SU-DHL-6 (cell line): Measurements from ENCODE around the gene SAP30L.

Experiments used
- H2AFZ ChIP-seq: fragments of 200-600 bp; sonication (generic); 2 replicates; pipeline ENCODE4 v1.6.1; 2014; ENCODE audit warnings: low read depth, mild to moderate bottlenecking, moderate library complexity, mixed read lengths, antibody characterized with exemption, low read length; ENCODE audit not compliant: severe bottlenecking
- H3F3A ChIP-seq: fragments of 200-600 bp; shearing (Covaris generic); 2 replicates; pipeline ENCODE4 v1.6.0; 2016; ENCODE audit warnings: antibody characterized with exemption, mild to moderate bottlenecking; ENCODE audit not compliant: insufficient read depth
- H3K27ac ChIP-seq: fragments of 200-600 bp; sonication (generic); 2 replicates; pipeline ENCODE4 v1.5.1; 2016; ENCODE audit warnings: low read depth, mild to moderate bottlenecking, low read length, moderate library complexity, mixed read lengths
- H3K27me3 ChIP-seq: fragments of 200-600 bp; sonication (generic), shearing (Covaris generic); 2 replicates; pipeline ENCODE4 v1.6.0; 2014; ENCODE audit warnings: mild to moderate bottlenecking, low read length
- H3K36me3 ChIP-seq: fragments of 200-600 bp; sonication (generic); 2 replicates; pipeline ENCODE4 v1.6.1; 2014; ENCODE audit warnings: mild to moderate bottlenecking, low read length, mixed read lengths
- H3K4me2 ChIP-seq: fragments of 300-600, 200-600 bp; shearing (Covaris generic), sonication (generic); 2 replicates; pipeline ENCODE4 v1.6.0; 2014; ENCODE audit warnings: low read length, low read depth, mild to moderate bottlenecking; ENCODE audit not compliant: poor library complexity, severe bottlenecking
- H3K4me3 ChIP-seq: fragments of 200-600 bp; sonication (generic); 2 replicates; pipeline ENCODE4 v1.5.1; 2014; ENCODE audit warnings: antibody characterized with exemption, low read length, mild to moderate bottlenecking, mixed read lengths; ENCODE audit not compliant: insufficient read depth, poor library complexity, severe bottlenecking
- H3K79me2 ChIP-seq: fragments of 200-600 bp; sonication (generic); 2 replicates; pipeline ENCODE4 v1.6.1; 2014; ENCODE audit warnings: mild to moderate bottlenecking, low read length, moderate library complexity; ENCODE audit not compliant: insufficient read depth
- H3K9ac ChIP-seq: fragments of 200-600 bp; sonication (generic); 2 replicates; pipeline ENCODE4 v1.7.0; 2014; ENCODE audit warnings: mild to moderate bottlenecking, low read length
- H3K9me2 ChIP-seq: fragments of 200-600 bp; sonication (generic); replicated peaks from 2 replicates; pipeline ENCODE4 v1.6.1; 2014; ENCODE audit warnings: low read length; ENCODE audit not compliant: insufficient read depth
- H3K9me3 ChIP-seq: fragments of 200-600 bp; sonication (generic); 2 replicates; pipeline ENCODE4 v1.6.1; 2014; ENCODE audit warnings: low read length, mixed read lengths; ENCODE audit not compliant: insufficient read depth
- H4K20me1 ChIP-seq: fragments of 200-600 bp; sonication (generic); 2 replicates; pipeline ENCODE4 v1.6.1; 2014; ENCODE audit warnings: low read depth, mild to moderate bottlenecking, antibody characterized with exemption, low read length, moderate library complexity, mixed read lengths
- EZH2phosphoT487 ChIP-seq: fragments of 200-600 bp; sonication (generic), shearing (Covaris generic); conservative IDR thresholded peaks from 2 replicates; pipeline ENCODE4 v1.6.1; 2018; ENCODE audit warnings: mild to moderate bottlenecking, antibody characterized with exemption, low read length, moderate library complexity, mixed read lengths
- TF ChIP-seq, protein P1 (sequence below): fragments of 200-600 bp; sonication (generic); IDR thresholded peaks from one replicate; pipeline ENCODE4 v1.5.1; 2017; ENCODE audit warnings: antibody characterized with exemption, mild to moderate bottlenecking, low read length, moderate library complexity; ENCODE audit not compliant: insufficient read depth, poor library complexity, severe bottlenecking

The SAP30L gene

DNA sequence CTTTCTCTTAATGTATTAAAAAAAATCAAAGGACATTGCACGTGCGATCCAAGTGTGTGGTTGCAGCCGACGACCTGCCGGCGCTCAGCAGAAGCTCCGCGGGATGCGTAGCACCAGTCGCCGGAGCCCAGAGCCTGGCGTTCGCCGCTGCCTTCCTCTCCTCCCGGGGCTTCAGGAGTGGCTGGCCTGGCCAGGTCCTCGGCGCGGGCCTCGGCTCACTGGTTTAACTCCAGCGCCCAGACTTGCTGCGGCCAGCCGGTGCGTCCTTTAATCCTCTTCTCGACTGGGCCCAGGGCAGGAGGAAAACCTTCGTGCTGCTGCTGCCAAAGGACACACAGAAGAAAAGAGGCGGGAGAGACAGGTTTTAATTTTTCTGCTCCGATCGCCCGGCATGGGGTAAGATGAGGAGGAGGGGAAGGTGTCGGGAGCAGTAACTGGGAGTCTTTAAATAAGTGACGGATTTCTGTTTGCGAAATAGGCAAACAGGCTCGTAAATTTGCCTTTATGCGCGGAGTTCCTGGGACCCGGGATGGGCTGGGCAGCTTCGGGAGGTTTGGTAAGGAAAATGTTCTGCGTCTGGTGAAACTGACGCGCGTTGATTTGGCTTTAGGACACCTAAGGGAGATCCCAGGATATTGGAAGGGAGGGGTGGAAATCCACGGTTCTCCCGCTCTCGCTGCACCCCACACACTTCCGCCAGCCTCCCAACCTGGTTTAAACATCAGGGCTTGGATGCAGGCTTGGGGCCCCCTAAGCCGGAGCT is 30.0 kb downstream of the SAP30L start:
- no peak overlapping the region for H3K9ac ChIP-seq
- H3K9me3 ChIP-seq, result no peaks in the 10 kb centered on the region
- H4K20me1 ChIP-seq, result no peaks in the 10 kb centered on the region
- H3K4me3 ChIP-seq, result no peak overlapping the region
- H3K79me2 ChIP-seq, result no peaks in the 10 kb centered on the region
- no peak for TF ChIP-seq EZH2phosphoT487
- TF ChIP-seq, protein P1, sequence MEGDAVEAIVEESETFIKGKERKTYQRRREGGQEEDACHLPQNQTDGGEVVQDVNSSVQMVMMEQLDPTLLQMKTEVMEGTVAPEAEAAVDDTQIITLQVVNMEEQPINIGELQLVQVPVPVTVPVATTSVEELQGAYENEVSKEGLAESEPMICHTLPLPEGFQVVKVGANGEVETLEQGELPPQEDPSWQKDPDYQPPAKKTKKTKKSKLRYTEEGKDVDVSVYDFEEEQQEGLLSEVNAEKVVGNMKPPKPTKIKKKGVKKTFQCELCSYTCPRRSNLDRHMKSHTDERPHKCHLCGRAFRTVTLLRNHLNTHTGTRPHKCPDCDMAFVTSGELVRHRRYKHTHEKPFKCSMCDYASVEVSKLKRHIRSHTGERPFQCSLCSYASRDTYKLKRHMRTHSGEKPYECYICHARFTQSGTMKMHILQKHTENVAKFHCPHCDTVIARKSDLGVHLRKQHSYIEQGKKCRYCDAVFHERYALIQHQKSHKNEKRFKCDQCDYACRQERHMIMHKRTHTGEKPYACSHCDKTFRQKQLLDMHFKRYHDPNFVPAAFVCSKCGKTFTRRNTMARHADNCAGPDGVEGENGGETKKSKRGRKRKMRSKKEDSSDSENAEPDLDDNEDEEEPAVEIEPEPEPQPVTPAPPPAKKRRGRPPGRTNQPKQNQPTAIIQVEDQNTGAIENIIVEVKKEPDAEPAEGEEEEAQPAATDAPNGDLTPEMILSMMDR, result no peak
- H3K4me2 ChIP-seq, result no peak overlapping the region
- no peak overlapping the region for H2AFZ ChIP-seq
- H3K36me3 ChIP-seq, result no peaks in the 10 kb centered on the region
- H3K9me2 ChIP-seq, result no peaks in the 10 kb centered on the region
- H3F3A ChIP-seq, result no peaks in the 10 kb centered on the region
- H3K27ac ChIP-seq, result no peak overlapping the region
- H3K27me3 ChIP-seq, result no peaks in the 10 kb centered on the region

DNA sequence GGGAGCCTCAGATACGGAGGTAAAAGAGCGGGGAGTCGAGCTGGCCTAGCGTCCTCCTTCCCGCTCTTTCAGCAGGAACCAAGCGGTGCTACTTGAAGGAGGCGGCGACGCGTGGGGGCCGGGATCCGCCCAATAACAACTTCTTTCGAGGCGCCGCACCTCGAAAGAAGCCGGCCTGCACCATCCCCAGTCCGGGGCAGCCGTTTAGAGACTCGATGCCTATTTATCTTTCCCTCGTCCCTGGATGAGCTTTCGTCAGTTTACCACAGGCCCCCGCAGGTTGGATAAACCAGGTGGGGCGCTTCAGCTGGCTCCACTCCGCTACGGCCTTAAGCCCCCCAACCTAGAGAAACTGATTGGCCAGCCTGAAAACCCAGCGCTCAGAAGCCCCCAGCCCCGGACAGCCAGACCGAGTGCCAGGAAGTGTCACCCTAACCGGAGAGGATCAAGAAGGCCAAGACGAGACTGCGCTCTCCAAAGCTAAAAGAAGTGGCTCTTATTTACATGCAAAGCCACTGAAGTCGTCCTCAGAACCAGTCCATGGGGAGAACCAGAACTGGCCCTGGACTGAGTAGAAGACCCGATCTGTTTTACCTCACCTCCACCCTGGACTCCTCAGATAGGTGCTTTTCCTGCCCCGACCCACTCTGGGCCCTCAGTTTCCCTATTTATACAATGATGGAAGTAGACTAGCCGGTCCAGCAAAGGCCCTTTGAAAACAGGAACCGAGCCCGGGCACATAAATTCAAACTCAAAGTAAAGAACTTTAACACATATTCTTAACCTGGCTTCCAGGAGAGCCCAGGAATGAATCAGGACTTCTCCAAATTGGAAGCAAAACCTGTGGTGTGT is 30.8 kb downstream of the SAP30L start:
- Histone ChIP-seq H3K4me2 (no peak overlapping the region), H3K27me3 (no peaks in the 10 kb centered on the region)

DNA sequence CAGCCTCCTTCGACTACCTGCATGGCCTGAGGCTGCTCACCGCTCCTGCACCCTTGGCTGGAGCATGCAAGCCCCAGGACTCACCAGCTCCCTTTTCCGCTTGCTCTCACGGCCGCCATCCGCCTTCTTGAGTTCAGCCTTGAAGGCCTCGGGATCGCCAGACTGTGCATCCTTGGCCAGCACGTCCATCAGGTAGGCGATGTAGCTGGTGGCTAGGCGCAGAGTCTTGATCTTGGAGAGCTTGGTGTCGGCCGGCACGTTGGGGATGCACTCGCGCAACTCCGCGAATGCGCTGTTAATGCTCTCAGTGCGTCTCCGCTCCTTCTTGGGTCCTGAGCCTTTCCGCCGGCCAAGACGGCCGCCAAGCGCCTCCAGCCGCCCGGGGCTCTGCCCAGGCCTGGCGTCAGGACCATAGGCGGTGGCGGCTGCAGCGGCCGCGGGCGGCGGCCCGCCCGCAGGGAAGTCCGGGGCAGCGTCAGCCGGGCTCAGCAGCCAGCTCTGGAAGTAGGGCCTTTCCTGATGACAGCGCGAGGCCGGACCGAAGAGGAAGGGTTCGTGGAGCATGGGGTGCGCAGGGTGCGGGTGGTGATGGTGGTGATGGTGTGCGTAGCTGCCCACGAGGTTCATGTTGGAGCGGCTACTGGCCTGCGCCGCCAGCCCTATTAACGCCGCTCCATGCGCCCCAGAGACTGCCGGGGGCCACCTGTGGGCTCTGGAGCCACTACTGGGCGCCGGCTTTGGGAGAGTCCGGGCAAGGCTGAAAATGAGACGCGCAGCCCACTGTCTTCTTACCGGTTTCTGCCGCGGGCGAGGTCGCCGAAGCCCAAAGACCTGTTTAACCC is 31.8 kb downstream of the SAP30L start:
- Histone ChIP-seq H3K9ac (no peak overlapping the region), H3K4me3 (no peak overlapping the region)

More for the DNA sequence above, 30.8 kb downstream of the SAP30L start:
- no peak overlapping the region for H3K9ac ChIP-seq
- H3K9me3 ChIP-seq, result no peaks in the 10 kb centered on the region
- no peak overlapping the region for H3K27ac ChIP-seq
- TF ChIP-seq EZH2phosphoT487, result no peak
- TF ChIP-seq, protein P1, result no peak
- no peak overlapping the region for H3K4me3 ChIP-seq
- H3K9me2 ChIP-seq, result no peaks in the 10 kb centered on the region
- H4K20me1 ChIP-seq, result no peaks in the 10 kb centered on the region
- no peaks in the 10 kb centered on the region for H3K79me2 ChIP-seq
- H3F3A ChIP-seq, result no peaks in the 10 kb centered on the region
- no peaks in the 10 kb centered on the region for H3K36me3 ChIP-seq
- no peak overlapping the region for H2AFZ ChIP-seq

More for the DNA sequence above, 31.8 kb downstream of the SAP30L start:
- Histone ChIP-seq H3K79me2 (no peaks in the 10 kb centered on the region), H3F3A (no peaks in the 10 kb centered on the region), H3K9me3 (no peaks in the 10 kb centered on the region), H3K27ac (no peak overlapping the region), H3K27me3 (no peaks in the 10 kb centered on the region), H3K9me2 (no peaks in the 10 kb centered on the region), H4K20me1 (no peaks in the 10 kb centered on the region), H2AFZ (no peak overlapping the region), H3K4me2 (no peak overlapping the region), H3K36me3 (no peaks in the 10 kb centered on the region)
- no peak for TF ChIP-seq EZH2phosphoT487
- TF ChIP-seq, protein P1, result no peak
